Amniotic epithelial cell (primary cell): ENCODE measurements around the gene NDUFV3.
"Not testable (repeated sequence)": the region's sequence is repeated elsewhere in the genome, so short reads cannot be mapped to it uniquely, and the experiment has no call there.

Source experiments
- DNase-seq: peaks from one replicate; pipeline ENCODE4 v3.0.0-alpha.2; 2010; ENCODE audit warnings: low read depth

NDUFV3 gene

DNA sequence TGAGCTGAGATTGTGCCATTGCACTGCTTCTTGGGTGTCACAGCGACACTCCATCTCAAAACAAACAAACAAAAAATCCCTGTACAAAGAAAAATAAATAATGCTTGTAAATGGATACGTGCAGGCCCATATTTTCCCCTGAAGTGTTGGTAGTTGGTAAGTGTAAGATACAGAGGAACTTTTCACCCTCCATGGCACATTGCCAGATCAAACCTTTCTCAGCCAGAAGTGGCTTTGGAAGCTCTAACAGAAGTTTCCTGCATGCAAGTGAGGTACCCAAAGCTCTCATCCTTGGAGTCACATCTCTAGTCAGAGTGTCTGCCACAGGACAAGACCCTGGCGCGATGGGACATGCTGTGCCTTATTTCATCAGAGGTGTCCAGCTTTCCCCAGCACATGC is 7.3 kb downstream of the NDUFV3 start:
- no peak for DNase-seq

DNA sequence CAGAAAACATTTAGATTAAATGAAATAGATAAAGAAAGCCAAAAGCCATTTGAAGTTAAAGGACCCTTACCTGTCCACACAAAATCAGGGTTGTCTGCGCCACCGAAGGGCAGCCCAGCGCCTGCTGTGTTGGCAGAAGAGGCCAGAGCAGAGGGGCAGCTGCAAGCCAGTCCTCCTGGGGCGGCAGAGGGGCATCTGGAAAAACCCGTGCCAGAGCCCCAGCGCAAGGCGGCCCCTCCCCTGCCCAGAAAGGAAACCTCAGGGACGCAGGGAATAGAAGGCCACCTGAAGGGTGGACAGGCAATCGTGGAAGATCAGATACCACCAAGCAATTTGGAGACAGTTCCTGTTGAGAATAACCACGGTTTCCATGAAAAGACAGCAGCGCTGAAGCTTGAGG is 10.7 kb downstream of the NDUFV3 start:
- no peak for DNase-seq

GRCh38 chr21:42905195-42905594 is 12.1 kb downstream of the NDUFV3 start:
- DNase-seq: no peak

DNA sequence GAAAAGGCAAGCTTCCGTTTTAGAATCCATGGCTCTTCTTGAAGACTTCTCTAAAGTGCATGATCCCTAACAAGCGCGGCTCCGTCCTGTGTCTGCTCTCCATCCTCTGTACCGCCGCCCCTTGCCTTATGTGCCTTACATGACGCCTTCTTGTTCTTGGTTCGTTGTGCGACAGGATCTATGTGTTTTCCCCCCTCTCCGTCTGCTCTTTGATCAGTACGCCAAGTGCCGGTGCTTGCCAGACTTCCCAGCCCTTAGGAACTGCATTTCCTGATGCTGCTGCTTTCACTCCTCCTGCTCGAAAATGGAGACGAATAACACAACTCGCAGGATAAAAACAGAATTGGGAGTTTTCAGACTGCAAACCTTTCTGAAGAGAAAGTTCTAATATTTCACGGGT is 13.1 kb downstream of the NDUFV3 start:
- no peak for DNase-seq

DNA sequence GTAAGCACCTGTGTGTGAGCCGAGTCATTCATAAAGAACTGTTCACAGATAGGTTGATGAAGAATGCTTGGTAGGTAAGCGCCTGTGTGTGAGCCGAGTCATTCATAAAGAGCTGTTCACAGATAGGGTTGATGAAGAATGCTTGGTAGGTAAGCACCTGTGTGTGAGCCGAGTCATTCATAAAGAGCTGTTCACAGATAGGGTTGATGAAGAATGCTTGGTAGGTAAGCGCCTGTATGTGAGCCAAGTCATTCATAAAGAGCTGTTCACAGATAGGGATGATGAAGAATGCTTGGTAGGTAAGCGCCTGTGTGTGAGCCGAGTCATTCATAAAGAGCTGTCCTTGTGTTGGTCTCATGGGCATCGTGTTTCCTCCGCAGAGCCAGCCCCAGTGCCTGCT is 15.4 kb downstream of the NDUFV3 start:
- not testable (repeated sequence) for DNase-seq

- not testable (repeated sequence) for DNase-seq
Observed at GRCh38 chr21:42911920-42912319, 18.8 kb downstream of the NDUFV3 start.

GRCh38 chr21:42913476-42913875 is 20.4 kb downstream of the NDUFV3 start:
- DNase-seq: peak; percentile 36

DNA sequence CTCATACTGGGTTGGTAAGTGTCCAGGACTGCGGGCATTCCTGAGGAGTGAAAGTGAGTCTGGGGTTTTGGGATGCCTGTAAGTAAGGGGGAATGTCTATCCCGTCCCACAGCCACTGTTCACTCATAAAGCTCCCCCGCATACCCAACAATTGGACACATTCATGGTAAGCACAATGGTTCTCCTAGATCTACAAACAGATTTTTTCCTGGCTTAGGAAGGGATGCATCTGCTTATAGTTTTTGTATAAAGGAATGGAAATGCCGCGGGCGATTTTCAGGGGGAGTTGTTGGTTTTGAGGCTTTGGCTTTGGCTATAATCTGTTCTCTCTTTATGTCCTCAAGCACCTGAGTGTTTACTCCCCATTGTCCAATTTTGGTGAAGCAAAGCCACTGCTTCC is 25.2 kb downstream of the NDUFV3 start:
- DNase-seq: no peak

GRCh38 chr21:42921927-42922326 is 28.8 kb downstream of the NDUFV3 start:
- DNase-seq: no peak

DNA sequence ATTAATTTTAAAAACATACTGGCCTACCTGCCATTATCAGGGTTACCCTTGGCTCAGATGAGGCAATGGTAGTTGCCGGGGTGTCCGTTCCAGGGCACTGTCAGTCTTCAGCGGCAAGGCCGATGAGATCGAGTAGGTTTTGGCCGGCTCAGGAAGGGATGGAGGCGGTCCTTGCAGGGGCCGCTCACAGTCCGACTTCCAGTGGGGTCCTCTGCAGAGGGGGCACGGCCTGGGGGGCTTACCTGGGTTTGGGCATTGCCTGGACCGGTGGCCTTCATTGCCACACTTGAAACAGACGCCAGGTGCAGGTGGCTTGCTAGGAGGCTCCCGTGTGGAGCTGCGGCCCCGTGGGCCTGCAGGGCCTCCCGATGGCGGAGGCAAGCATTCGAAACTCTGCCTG is 29.8 kb downstream of the NDUFV3 start:
- no peak for DNase-seq

GRCh38 chr21:42923553-42924432 is 30.7 kb downstream of the NDUFV3 start:
- peak; percentile 83 for DNase-seq

DNA sequence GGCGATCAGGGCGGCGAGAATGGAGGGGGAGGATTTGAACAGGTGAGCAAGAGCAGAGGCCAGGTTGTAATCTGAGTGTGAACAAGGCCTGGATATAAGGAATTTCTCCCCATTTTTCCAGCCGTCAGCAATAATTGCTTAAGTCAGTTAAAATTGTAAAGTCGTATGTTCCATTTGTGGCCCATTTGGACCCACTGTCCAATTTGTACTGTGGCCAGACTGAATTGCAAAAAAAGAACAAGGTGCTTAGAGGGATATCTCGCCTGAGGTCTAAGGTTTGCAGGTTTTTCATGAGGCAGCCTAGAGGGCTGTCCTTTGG is 31.3 kb downstream of the NDUFV3 start:
- DNase-seq: no peak

DNA sequence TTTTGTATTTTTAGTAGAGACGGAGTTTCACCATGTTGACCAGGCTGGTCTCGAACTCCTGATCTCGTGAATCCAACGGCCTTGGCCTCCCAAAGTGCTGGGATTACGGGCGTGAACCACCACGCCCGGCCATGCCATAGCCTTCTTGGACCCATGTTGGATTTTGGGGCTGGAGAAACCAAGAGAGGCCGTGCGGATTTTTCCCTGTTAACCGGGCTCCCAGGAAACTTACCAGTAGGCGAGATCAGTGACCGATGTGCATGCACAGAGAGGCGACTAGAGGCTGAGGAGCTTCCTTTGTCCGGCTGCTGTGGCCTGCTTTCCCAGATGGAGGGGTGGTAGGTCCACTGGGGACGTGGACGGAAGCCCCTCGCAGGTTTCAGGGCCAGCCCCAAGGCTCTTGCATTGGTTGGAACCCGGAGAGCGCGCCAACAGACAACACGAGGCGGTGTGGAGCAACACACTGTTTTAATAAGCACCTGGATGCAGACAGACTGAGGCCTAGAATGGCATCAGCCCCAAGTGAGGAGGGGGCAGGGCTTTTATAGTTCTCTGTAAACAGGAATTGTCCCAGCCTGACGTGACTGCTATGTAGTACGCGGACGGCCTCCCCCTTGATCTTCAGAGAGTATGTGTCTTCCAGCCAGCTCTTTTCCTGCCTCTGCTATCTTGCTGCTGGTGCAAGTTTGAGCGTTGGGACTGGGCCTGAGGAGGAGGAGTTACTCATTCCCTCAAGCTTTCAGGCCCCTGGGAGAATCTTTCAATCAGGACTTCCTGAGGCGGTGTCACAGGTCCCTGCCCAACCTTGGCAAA is 32.2 kb downstream of the NDUFV3 start, which contains the start of gene ERVH48-1:
TSS of gene ERVH48-1 (minus strand) at position 517 of the 813 bp plus-strand sequence. CDS start 6,624 bp downstream, outside the sequence.
- DNase-seq: no peak

DNA sequence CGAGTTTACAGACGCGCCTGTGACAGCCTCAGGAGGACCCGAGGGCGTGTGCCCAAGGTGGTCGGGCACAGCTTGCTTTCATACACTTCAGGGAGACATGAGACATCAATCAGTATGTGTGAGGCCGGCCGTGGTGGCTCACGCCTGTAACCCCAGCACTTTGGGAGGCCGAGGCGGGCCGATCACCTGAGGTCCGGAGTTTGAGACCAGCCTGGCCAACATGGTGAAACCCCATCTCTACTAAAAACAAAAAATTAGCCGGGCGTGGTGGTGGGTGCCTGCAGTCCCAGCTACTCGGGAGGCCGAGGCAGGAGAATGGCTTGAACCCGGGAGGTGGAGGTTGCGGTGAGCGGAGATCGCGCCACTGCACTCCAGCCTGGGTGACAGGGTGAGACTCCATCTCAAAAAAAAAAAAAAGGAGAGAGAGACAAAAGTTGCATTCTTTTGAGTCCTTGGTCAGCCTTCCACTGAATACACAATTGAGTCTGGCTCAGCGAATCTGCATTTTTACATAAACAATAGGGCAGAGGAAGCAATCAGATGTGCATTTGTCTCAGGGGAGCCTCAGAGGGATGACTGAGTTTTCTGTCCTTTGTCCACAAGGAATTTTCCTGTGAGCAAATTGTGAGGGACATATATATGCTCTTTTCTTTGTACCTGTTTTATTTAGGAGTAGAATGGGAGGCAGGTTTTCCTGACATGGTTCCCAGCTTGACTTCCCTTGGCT is 34.5 kb downstream of the NDUFV3 start:
- not testable (repeated sequence) for DNase-seq

GRCh38 chr21:42929969-42930368 is 36.9 kb downstream of the NDUFV3 start:
- DNase-seq: no peak

GRCh38 chr21:42931560-42932235 is 38.6 kb downstream of the NDUFV3 start:
- peak; percentile 44 for DNase-seq

- not testable (repeated sequence) for DNase-seq
Observed at GRCh38 chr21:42932378-42933136, 39.4 kb downstream of the NDUFV3 start.

DNA sequence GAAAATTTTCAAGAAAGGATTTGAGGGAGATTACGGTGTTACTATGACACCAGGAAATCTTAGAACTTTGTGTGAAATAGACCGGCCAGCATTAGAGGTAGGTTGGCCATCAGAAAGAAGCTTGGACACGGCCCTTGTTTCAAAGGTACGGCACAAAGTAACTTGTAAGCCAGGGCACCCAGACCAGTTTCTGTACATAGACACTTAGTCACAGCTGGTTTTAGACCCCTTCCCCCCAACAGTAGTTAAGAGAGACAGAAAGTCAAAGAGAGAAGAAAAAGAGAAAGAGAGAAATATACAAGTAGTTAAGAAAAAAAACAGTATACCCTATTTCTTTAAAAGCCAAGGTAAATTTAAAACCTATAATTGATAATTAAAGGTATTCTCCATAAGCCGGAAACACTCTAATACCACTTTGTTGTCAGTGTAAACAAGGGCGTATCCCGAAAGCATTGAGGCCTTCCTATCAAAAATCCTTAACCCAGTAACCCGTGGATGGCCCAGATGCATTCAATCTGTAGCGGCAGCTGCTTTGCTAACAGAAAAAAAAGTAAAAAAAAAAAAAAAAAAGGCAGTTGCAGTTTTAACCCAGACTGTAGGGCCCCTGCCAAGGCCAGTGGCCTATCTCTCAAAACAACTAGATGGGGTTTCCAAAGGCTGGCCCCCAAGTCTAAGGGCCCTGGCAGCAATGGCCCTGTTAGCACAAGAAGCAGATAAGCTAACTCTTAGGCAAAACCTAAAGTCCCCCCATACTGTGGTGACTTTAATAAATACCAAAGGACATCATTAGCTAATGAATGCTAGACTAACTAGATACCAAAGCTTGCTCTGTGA is 40.2 kb downstream of the NDUFV3 start:
- not testable (repeated sequence) for DNase-seq

DNA sequence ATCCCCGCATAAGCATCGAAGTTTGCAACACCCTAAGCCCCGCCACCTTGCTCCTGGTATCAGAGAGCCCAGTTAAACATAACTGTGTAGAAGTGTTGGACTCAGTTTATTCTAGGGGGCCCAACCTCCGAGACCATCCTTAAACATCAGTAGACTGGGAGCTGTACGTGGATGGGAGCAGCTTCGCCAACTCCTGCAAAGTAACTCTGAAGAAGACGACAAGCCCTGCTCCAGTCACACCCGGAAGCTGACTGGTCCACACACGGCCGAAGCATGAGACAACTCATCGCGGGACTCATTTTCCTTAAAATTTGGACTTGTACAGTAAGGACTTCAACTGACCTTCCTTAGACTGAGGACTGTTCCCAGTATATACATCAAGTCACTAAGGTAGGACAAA is 40.9 kb downstream of the NDUFV3 start:
- DNase-seq: not testable (repeated sequence)

GRCh38 chr21:42936360-42936759 is 43.3 kb downstream of the NDUFV3 start:
- DNase-seq: not testable (repeated sequence)
